Measurements from ENCODE around the gene NADSYN1.

DNA sequence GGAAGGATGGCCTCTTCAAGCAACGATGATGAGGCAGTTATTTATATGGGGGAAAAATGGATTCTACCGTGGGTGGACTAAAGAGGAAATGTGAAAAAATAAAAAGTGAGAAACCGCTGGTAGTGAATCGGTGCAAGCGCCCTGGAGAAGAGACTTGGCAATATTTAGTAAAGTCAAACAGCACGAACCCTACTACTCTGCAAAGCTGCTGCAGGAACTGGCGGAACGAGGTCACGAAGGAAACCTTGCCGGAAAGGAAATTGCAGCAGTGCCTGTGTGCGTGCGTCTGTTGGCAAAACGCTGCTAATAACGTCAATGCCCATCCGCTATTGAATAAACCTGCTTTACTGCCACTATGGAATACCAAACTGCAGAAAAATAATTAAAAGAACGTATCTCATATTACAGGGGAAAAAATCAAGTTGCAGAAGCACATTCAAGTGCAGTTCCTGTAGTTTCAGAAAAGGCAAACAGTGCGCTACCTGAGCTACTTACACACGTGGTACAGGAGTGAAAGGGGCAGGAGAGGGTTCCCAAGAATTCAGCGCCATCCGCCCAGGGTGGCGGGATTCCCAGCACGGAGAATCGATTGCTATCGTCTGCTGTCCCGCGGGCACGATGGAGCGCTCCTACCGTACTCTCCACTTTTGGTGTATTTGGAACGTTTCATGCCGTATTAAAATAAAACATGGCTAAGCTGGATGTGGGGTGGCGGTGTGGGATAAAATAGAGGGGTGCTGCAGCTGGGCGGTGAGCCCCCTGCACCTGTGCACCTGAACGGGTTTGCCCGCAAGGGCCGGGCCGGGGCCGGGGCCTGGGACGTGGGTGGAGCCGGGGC is 585 bp upstream of the NADSYN1 start:
- TF ChIP-seq, protein P1, sequence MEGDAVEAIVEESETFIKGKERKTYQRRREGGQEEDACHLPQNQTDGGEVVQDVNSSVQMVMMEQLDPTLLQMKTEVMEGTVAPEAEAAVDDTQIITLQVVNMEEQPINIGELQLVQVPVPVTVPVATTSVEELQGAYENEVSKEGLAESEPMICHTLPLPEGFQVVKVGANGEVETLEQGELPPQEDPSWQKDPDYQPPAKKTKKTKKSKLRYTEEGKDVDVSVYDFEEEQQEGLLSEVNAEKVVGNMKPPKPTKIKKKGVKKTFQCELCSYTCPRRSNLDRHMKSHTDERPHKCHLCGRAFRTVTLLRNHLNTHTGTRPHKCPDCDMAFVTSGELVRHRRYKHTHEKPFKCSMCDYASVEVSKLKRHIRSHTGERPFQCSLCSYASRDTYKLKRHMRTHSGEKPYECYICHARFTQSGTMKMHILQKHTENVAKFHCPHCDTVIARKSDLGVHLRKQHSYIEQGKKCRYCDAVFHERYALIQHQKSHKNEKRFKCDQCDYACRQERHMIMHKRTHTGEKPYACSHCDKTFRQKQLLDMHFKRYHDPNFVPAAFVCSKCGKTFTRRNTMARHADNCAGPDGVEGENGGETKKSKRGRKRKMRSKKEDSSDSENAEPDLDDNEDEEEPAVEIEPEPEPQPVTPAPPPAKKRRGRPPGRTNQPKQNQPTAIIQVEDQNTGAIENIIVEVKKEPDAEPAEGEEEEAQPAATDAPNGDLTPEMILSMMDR (IDR thresholded peaks at IDR 0.05) = no peak
- no peak for TF ChIP-seq POLR2A (IDR thresholded peaks at IDR 0.05)
